HG03469 (cell line): Measurements from ENCODE around the gene CEACAM1.
"Not testable (repeated sequence)": the region's sequence is repeated elsewhere in the genome, so short reads cannot be mapped to it uniquely, and the experiment has no call there.

Experiments used
- ATAC-seq: cut with Tn5 transposase; IDR thresholded peaks from one replicate; pipeline ENCODE4 v1.9.1; 2021; ENCODE audit warnings: mild to moderate bottlenecking, moderate library complexity, moderate number of reproducible peaks; ENCODE audit not compliant: unreplicated experiment

The CEACAM1 gene

DNA sequence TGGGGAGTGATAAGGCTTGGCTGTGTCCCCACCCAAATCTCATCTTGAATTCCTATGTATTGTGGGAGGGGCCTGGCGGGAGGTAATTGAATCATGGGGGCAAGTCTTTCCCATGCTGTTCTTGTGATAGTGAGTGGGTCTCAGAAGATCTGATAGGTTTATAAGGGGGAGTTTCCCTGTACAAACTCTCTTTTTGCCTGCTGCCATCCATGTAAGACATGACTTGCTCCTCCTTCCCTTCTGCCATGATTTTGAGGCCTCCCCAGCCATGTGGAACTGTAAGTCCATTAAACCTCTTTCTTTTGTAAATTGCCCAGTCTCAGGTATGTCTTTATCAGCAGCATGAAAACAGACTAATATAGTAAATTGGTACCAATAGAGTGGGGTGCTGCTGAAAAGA is 20.8 kb upstream of the CEACAM1 start:
- ATAC-seq, result not testable (repeated sequence)

DNA sequence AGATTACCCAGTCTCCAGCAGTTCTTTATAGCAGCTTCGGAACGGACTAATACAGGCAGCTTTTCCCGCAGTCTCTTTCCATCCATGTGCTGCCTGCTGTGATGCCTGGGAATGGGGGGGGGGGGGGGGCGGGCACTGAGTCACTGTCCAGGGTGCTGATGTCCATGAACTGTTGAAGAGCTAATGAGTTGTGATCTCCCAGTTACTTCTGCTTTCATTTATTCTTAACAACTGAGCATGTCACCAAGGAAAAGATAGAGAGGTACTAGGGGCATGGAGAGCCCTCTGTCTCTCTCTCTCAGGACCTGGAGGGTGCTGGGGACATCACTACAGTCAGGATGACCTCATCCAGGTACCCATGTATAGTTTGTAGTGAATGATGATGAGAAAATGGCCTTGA is 20.3 kb upstream of the CEACAM1 start:
- ATAC-seq, result no peak

DNA sequence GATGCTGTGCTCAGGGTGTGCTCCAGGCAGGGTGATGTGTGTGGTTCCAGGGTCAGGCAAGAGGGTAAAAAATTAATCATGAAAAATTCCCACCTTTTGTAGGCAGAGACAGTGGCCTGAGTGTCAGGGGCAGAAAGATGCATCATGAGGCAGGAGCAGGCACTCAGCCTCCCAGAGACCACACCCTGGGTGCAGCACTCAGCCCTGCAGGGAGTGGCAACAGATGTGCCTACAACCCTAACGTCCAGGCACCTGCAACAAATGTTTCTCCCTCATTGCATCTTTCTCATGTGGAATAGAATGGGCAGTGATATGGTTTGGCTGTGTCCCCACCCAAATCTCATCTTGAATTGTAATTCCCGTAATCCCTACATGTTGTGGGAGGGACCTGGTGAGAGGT is 19.6 kb upstream of the CEACAM1 start:
- no peak for ATAC-seq

DNA sequence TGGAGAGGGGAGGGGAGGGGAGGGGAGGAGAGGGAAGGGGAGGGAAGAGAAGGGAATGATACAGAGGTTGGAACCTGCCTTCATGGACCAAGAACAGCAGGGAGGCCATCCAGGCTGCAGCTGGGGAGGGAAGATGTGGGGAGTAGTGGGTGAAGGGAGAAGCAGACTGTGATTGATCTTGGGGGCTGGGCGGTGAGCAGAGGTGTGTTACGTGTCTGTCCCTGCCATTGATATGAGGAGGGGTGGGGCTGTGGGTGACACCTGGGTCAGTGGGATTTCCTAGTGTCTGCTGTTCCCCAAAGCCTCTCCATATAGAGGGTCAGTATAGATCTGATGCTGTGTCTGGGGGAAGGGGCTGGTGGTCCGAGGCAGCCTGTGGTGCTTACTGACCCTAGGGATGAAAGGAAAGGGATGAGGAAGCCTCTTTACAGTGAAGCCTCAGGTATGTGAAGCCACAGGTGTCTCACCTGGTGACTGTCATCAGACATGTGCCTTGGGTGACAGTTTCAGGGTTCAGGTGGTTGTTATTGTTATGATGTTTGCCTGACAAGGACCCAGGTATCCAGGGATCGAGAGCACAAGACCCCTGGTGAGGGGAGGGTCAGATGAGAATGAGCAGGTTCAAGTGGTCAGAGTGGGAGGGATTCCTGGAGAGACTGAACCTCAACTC is 18.7 kb upstream of the CEACAM1 start:
- ATAC-seq, result no peak

- no peak for ATAC-seq
Observed at GRCh38 chr19:42544146-42544545, 15.9 kb upstream of the CEACAM1 start.

DNA sequence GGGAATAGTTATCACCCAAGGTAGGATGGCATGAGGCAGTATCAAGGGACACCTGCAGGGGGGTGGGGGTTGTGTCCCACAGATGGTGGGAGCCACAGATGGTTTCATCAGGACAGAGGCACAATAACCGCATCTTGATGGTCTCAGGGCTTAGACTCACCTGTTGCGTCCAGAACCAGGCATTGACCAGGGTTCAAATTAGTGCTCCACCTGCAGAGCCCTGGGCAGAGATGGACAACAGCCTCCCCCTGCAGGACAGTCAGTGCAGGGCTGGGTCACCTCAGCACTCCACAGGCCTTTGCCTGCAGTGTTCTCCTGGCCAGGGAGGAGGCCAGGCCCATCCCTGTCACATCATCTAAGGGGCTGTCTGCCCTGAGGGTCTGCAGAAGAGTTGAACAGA is 14.5 kb upstream of the CEACAM1 start:
- ATAC-seq, result no peak

GRCh38 chr19:42540071-42540553 is 11.8 kb upstream of the CEACAM1 start:
- ATAC-seq, result no peak

- no peak for ATAC-seq
Observed at GRCh38 chr19:42538841-42539709, 10.8 kb upstream of the CEACAM1 start.

DNA sequence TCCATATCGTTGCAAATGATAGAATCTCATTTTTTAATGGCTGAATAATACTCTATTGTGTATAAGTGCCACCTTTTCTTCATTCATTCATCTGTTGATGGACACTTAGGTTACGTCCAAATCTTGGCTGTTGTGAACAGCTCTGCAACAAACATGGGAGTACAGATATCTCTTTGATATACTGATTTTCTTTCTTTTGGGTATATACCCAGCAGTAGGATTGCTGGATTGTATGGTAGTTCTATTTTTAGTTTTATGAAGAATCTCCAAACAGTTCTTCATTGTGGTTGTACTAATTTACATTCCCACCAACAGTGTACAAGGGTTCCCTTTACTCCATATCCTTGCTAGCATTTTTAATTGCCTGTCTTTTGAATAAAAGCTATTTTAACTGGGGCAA is 7.0 kb upstream of the CEACAM1 start:
- ATAC-seq, result not testable (repeated sequence)

DNA sequence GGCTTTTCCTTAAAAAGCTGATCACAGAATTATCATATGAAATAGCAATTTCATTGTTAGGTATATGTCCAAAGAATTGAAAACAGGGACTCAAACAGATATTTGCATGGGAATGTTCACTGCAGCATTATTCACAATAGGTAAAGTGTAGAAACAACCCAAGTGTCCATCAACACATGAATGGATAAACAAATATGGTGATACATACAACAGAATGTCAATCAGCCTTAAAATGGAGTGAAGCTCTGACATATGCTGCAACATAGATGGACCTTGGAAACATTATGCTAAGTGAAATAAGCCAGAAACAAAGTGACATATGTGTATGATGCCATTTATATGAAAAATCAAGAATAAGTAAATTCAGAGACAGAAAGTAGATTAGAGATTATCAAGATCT is 6.1 kb upstream of the CEACAM1 start:
- ATAC-seq, result no peak

- ATAC-seq, result no peak
Observed at GRCh38 chr19:42532891-42533290, 4.6 kb upstream of the CEACAM1 start.

- no peak for ATAC-seq
Observed at GRCh38 chr19:42531313-42531712, 3.0 kb upstream of the CEACAM1 start.

DNA sequence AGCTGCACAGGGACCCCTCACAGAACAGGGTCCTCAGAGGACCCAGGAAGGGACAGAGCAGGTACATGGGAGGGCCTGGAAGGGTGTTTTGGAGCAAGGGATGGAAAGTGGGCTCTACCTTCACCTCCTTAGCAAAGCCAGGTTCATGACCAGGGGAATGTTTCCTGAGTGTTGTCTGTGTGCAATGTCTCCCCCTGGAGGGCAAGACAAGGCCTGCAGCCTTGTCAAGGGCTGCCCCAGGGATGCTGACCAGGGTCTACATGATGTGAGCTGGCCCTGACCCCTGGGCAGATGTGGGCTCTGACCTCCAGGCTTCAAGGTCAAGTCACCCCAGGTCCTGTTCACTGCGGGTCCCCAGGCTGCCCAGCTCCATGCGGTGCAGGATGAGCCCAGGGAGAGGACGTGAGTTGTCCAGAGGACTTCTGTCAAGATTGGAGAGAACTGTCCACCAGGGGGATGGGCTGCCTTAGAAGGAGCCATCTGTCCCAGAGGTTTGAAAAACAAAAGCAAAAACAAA is 1.0 kb upstream of the CEACAM1 start:
- ATAC-seq, result no peak

- ATAC-seq, result no peak
Observed at GRCh38 chr19:42524943-42525342, 3.3 kb downstream of the CEACAM1 start.

DNA sequence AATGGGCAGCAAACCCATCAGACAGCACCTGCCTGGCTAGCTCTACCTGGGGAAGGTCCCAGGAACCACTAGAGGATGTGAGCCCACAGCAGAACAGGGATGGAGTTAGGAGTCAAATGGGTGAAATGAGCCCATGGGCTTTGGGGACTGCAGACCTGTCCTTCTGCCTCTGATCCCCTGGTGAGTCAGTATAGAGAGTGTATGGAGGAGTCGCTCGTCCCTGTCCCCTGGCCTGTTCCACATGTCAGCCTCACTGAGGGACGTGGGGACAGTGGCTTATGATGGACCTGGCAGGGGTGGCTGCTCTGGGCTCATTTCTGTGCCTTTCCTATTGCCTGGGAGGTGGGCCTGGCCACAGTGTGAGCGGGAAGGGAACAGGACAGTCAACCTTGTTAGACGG is 4.0 kb downstream of the CEACAM1 start:
- no peak for ATAC-seq

DNA sequence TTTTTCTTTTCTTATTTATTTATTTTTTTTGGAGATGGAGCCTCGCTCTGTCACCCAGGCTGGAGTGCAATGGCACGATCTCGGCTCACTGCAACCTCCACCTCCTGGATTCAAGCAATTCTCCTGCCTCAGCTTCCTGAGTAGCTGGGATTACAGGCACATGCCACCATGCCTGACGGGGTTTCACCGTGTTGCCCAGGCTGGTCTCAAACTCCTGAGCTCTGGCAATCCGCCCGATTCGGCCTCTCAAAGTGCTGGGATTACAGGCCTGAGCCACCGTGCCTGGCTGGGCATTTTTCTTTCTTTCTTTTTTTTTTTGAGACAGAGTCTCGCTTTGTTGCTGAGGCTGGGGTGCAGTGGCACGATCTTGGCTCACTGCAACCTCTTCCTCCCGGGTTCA is 6.0 kb downstream of the CEACAM1 start:
- ATAC-seq, result not testable (repeated sequence)

DNA sequence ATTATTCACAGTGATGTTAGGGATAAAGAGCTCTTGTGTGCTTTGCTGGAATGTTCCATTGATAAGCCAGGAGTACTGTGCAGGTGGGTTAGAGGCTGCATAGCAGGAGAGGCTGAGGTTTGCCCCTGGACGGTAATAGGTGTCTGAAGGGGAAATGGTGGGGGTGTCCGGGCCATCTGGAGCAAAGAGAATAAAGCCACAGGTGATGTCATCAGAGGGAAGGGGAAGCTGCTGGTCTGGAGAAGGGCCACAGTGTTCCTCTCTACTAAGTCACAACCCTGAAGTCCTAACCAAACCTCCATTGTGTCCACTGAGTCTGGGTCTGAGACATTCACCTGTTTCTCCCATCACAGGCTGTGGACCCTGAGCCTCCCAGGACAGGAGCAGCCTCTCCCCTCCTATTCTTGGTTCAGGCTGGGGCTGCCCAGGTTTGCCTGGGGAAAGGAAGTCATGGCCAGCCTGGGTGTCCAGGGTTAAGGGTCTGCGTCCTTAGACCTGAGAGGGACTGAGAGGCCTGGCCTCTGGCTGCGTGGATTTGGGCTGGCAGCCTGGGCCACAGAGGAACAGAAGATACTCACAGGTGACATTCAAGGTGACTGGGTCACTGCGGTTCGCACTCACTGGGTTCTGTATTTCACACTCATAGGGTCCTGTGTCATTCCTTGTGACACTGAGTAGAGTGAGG is 6.8 kb downstream of the CEACAM1 start:
- ATAC-seq, result no peak

DNA sequence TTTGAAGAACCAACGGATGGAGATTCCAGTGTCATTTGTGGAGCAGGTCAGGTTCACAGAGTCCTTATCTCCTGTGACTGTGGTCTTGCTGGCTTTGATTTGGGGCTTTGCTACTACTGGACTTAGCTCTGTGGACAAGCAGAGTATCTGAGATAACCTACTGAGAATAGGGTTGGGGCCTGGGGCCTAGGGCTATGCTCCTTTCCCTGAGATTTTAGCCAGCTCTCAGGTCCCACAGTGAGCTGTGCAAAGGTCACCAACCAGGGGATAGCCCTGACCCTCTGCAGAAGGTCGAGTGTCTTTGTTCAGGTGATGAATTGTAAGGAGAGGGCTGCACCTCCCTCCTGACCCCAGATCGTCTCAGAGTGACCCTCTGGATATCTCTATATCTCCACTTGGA is 9.2 kb downstream of the CEACAM1 start:
- ATAC-seq, result no peak

DNA sequence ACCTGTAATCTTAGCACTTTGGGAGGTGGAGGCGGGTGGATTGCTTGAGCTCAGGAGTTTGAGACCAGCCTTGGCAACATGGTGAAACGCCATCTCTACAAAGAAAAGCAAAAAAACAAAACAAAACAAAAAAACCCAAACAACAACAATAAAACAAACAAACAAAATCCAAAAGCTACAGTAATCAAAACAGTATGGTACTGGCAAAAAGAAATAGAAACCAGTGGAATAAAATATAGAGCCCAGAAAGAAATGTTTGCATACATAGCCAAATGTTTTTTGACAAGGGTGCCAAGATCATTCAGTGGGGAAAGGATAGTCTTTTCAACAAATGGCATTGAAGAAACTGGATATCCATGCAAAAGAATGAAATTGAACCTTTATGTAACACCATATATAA is 11.5 kb downstream of the CEACAM1 start:
- ATAC-seq, result no peak

- ATAC-seq, result no peak
Observed at GRCh38 chr19:42515241-42515832, 12.9 kb downstream of the CEACAM1 start.

- ATAC-seq, result no peak
Observed at GRCh38 chr19:42514449-42514848, 13.8 kb downstream of the CEACAM1 start.
